SHP77 treated with DMSO at 0.1 percent for 48 hours (cell line): ENCODE results near the gene ARNT2.

Experiments used
- DNase-seq: peaks from one replicate; lab custom pipeline; 2025; lab: John Stamatoyannopoulos, UW

Gene ARNT2

GRCh38 chr15:80514071-80514780 is 110.0 kb downstream of the ARNT2 start:
- no peak for DNase-seq

- DNase-seq = no peak
Observed at GRCh38 chr15:80517290-80517689, 113.1 kb downstream of the ARNT2 start.

- DNase-seq = no peak
Observed at GRCh38 chr15:80518522-80518921, 114.3 kb downstream of the ARNT2 start.

GRCh38 chr15:80523746-80524145 is 119.6 kb downstream of the ARNT2 start:
- no peak for DNase-seq

- DNase-seq = no peak
Observed at GRCh38 chr15:80525853-80526252, 121.7 kb downstream of the ARNT2 start.

- no peak for DNase-seq
Observed at GRCh38 chr15:80526556-80527340, 122.6 kb downstream of the ARNT2 start.

- no peak for DNase-seq
Observed at GRCh38 chr15:80527406-80527805, 123.2 kb downstream of the ARNT2 start.

GRCh38 chr15:80527961-80528360 is 123.8 kb downstream of the ARNT2 start:
- no peak for DNase-seq

GRCh38 chr15:80530737-80531365 is 126.7 kb downstream of the ARNT2 start:
- no peak for DNase-seq

- no peak for DNase-seq
Observed at GRCh38 chr15:80531388-80531787, 127.2 kb downstream of the ARNT2 start.

GRCh38 chr15:80531796-80532195 is 127.6 kb downstream of the ARNT2 start:
- DNase-seq = no peak

GRCh38 chr15:80533790-80534333 is 129.7 kb downstream of the ARNT2 start:
- no peak for DNase-seq

GRCh38 chr15:80536231-80536630 is 132.0 kb downstream of the ARNT2 start:
- DNase-seq = peak; percentile 92

GRCh38 chr15:80536716-80537115 is 132.5 kb downstream of the ARNT2 start:
- DNase-seq = peak; percentile 70

- no peak for DNase-seq
Observed at GRCh38 chr15:80545078-80545477, 140.9 kb downstream of the ARNT2 start.

- no peak for DNase-seq
Observed at GRCh38 chr15:80547264-80547663, 143.1 kb downstream of the ARNT2 start.

- no peak for DNase-seq
Observed at GRCh38 chr15:80549191-80549590, 145.0 kb downstream of the ARNT2 start.

- DNase-seq = no peak
Observed at GRCh38 chr15:80549654-80550053, 145.5 kb downstream of the ARNT2 start.

GRCh38 chr15:80550219-80550907 is 146.2 kb downstream of the ARNT2 start:
- DNase-seq = no peak

- DNase-seq = no peak
Observed at GRCh38 chr15:80550908-80551260, 146.7 kb downstream of the ARNT2 start.

GRCh38 chr15:80551348-80551747 is 147.2 kb downstream of the ARNT2 start:
- no peak for DNase-seq

GRCh38 chr15:80554560-80554959 is 150.4 kb downstream of the ARNT2 start:
- DNase-seq = no peak
